SK-N-SH (cell line): ENCODE measurements around the gene PTPN14. TPM values are rescaled to one million over a fixed set of nuclear protein-coding genes. Genes with fewer than 3 reads are reported as not detected.

Experiments
- CTCF ChIA-PET: fragments of 300-600, 350-600 bp; formaldehyde crosslinking; extraction: SDS; loops from one replicate; lab custom pipeline; 2021; lab: Yijun Ruan, JAX
- POLR2A ChIA-PET: fragments of 350-600 bp; sonication (Branson Sonifier 250); formaldehyde crosslinking; extraction: SDS; loops from one replicate; lab custom pipeline; 2020; ENCODE audit warnings: antibody characterized with exemption, inconsistent platforms; lab: Yijun Ruan, JAX
- DNase-seq: peaks from one replicate; pipeline ENCODE4 v3.0.0; 2012
- H2AFZ ChIP-seq: fragments of 200-600 bp; sonication (generic); 2 replicates; pipeline ENCODE4 v1.8.1; 2016; ENCODE audit warnings: antibody characterized with exemption, mild to moderate bottlenecking, low read depth
- H3F3A ChIP-seq: fragments of 200-600 bp; sonication (generic); replicated peaks from 2 replicates; pipeline ENCODE3; 2016; ENCODE audit warnings: antibody characterized with exemption, mild to moderate bottlenecking; ENCODE audit not compliant: insufficient read depth
- H3K27ac ChIP-seq, 2 experiments: fragments of 200-500 bp in 1 of 2; fragments of 200-600 bp in 1 of 2; sonication (Bioruptor generic) in 1 of 2; sonication (generic), shearing (Covaris generic) in 1 of 2; 2 replicates each; pipeline versions ENCODE4 v1.5.1 to v1.6.1; 2014 to 2016; ENCODE audit warnings: low read depth in 2 of 2, inconsistent platforms in 1 of 2, low read length in 1 of 2, mild to moderate bottlenecking in 1 of 2, mixed read lengths in 1 of 2
- H3K27me3 ChIP-seq: fragments of 200-600 bp; sonication (generic), shearing (Covaris generic); 2 replicates; pipeline ENCODE4 v1.6.1; 2016; ENCODE audit warnings: mixed run types; ENCODE audit not compliant: insufficient read depth
- H3K36me3 ChIP-seq, 2 experiments: fragments of 200-500 bp in 1 of 2; fragments of 200-600 bp in 1 of 2; sonication (Bioruptor generic) in 1 of 2; sonication (generic) in 1 of 2; replicated peaks in 1 of 2; 2 replicates each; pipeline versions ENCODE3 to v1.5.1; 2014 to 2016; ENCODE audit warnings: low read length in 1 of 2, mild to moderate bottlenecking in 1 of 2; ENCODE audit not compliant: insufficient read depth in 2 of 2, control insufficient read depth in 1 of 2
- H3K4me1 ChIP-seq, 2 experiments: fragments of 200-500 bp in 1 of 2; fragments of 200-600 bp in 1 of 2; sonication (Bioruptor generic) in 1 of 2; sonication (generic), shearing (Covaris generic) in 1 of 2; 2 replicates each; pipeline versions ENCODE4 v1.5.1 to v1.6.1; 2014 to 2016; ENCODE audit warnings: low read depth in 1 of 2, low read length in 1 of 2, mixed run types in 1 of 2; ENCODE audit not compliant: insufficient read depth in 2 of 2, control insufficient read depth in 1 of 2
- H3K4me2 ChIP-seq: fragments of 200-600 bp; sonication (generic), shearing (Covaris generic); 2 replicates; pipeline ENCODE4 v1.6.1; 2017; ENCODE audit warnings: mixed run types
- H3K4me3 ChIP-seq, 2 experiments: fragments of 200-500 bp in 1 of 2; fragments of 200-600 bp in 1 of 2; sonication (Bioruptor generic) in 1 of 2; sonication (generic), shearing (Covaris generic) in 1 of 2; 2 replicates each; pipeline versions ENCODE4 v1.5.1 to v1.8.1; 2014 to 2016; ENCODE audit warnings: low read depth in 2 of 2, inconsistent platforms in 1 of 2, low read length in 1 of 2, mild to moderate bottlenecking in 1 of 2, mixed read lengths in 1 of 2, moderate library complexity in 1 of 2
- H3K79me2 ChIP-seq: fragments of 200-600 bp; sonication (generic); 2 replicates; pipeline ENCODE4 v1.8.1; 2017; ENCODE audit warnings: mild to moderate bottlenecking; ENCODE audit not compliant: insufficient read depth
- H3K9ac ChIP-seq: fragments of 200-600 bp; sonication (generic); 2 replicates; pipeline ENCODE4 v1.6.1; 2017; ENCODE audit warnings: mixed run types
- H3K9me2 ChIP-seq: fragments of 200-600 bp; sonication (generic); 2 replicates; pipeline ENCODE4 v1.6.1; 2017; ENCODE audit warnings: mixed run types
- H3K9me3 ChIP-seq: fragments of 200-600 bp; sonication (generic); 2 replicates; pipeline ENCODE4 v1.6.1; 2017; ENCODE audit warnings: mixed run types, mild to moderate bottlenecking, moderate library complexity
- H4K20me1 ChIP-seq: fragments of 200-600 bp; sonication (generic); 2 replicates; pipeline ENCODE4 v1.6.1; 2017; ENCODE audit warnings: mild to moderate bottlenecking, mixed run types; ENCODE audit not compliant: insufficient read depth
- ELF1 ChIP-seq: IDR thresholded peaks from 2 replicates; pipeline ENCODE4 v1.4.0; 2012
- FOSL2 ChIP-seq: IDR thresholded peaks from 2 replicates; pipeline ENCODE4 v1.4.0; 2012; ENCODE audit warnings: low read depth, mild to moderate bottlenecking, moderate library complexity, borderline replicate concordance
- GABPA ChIP-seq: IDR thresholded peaks from 2 replicates; pipeline ENCODE4 v1.4.0; 2012; ENCODE audit warnings: low read depth, mild to moderate bottlenecking
- GATA2 ChIP-seq: sonication (generic); formaldehyde crosslinking; IDR thresholded peaks from 2 replicates; pipeline ENCODE4 v1.5.0; 2020; ENCODE audit warnings: mild to moderate bottlenecking, missing genetic modification reagents
- JUND ChIP-seq: IDR thresholded peaks from 2 replicates; pipeline ENCODE4 v1.4.0; 2012
- MXI1 ChIP-seq: IDR thresholded peaks from 2 replicates; pipeline ENCODE4 v1.6.1; 2012; ENCODE audit warnings: mild to moderate bottlenecking, low read depth, low read length, improper control_type of control experiment
- NRF1 ChIP-seq: IDR thresholded peaks from 2 replicates; pipeline ENCODE4 v1.6.1; 2012; ENCODE audit warnings: low read depth, mild to moderate bottlenecking, low read length
- PBX3 ChIP-seq: IDR thresholded peaks from 2 replicates; pipeline ENCODE4; 2012
- POLR2AphosphoS5 ChIP-seq: IDR thresholded peaks from 2 replicates; pipeline ENCODE4 v1.6.1; 2012; ENCODE audit warnings: low read depth, low read length
- RAD21 ChIP-seq: IDR thresholded peaks from 2 replicates; pipeline ENCODE4 v1.6.1; 2012; ENCODE audit warnings: mild to moderate bottlenecking, low read length
- RFX5 ChIP-seq: IDR thresholded peaks from 2 replicates; pipeline ENCODE4 v1.6.1; 2012; ENCODE audit warnings: mild to moderate bottlenecking, improper control_type of control experiment, low read length
- TAF1 ChIP-seq: IDR thresholded peaks from 2 replicates; pipeline ENCODE4 v1.6.1; 2012; ENCODE audit warnings: low read depth, mild to moderate bottlenecking, low read length, moderate library complexity, borderline replicate concordance
- TCF12 ChIP-seq: IDR thresholded peaks from 2 replicates; pipeline ENCODE4 v1.4.0; 2012
- YY1 ChIP-seq: IDR thresholded peaks from 2 replicates; pipeline ENCODE4 v1.4.0; 2012; ENCODE audit warnings: low read depth, mild to moderate bottlenecking
- WGBS: methylation state at CpG from one replicate; pipeline ENCODE4 v1.1.6; 2017; ENCODE audit warnings: low lambda C conversion rate; 5-methylcytosine and 5-hydroxymethylcytosine counted together
- polyA plus RNA-seq, 3 experiments: library from polyadenylated mRNA; depleted of rRNA; stranded (reverse); fragments of >200 nt; gene quantifications; 2 replicates each; pipeline ENCODE4 v1.2.3, GENCODE V29; 2012
- TF ChIP-seq, protein P1 (sequence below): fragments of 200-600 bp; sonication (generic); IDR thresholded peaks from 2 replicates; pipeline ENCODE4 v1.6.1; 2017; ENCODE audit warnings: antibody characterized with exemption, mild to moderate bottlenecking, moderate library complexity
- TF ChIP-seq, protein P2 (sequence below): IDR thresholded peaks from 2 replicates; pipeline ENCODE4 v1.4.0; 2012; ENCODE audit warnings: low read depth, borderline replicate concordance
- TF ChIP-seq, protein P3 (sequence below): fragments of 150-350 bp; IDR thresholded peaks from 2 replicates; pipeline ENCODE4 v1.6.1; 2016; ENCODE audit warnings: mild to moderate bottlenecking, low read depth, low read length
- TF ChIP-seq, protein P4 (sequence below): IDR thresholded peaks from 2 replicates; pipeline ENCODE4 v1.6.1; 2012; ENCODE audit warnings: mild to moderate bottlenecking, low read depth, low read length, moderate library complexity
- TF ChIP-seq, protein P5 (sequence below): IDR thresholded peaks from 2 replicates; pipeline ENCODE4 v1.4.0; 2012; ENCODE audit warnings: low read depth, borderline replicate concordance

The PTPN14 gene
- polyA plus RNA-seq, 1 of the 3 experiments (the other 2 are of a cell fraction), result 12.8 TPM

- H2AFZ ChIP-seq, result no peak overlapping the region
- H3K9me2 ChIP-seq, result no peaks in the 10 kb centered on the region
- no peaks in the 10 kb centered on the region for H3K27me3 ChIP-seq
- 86% methylated on average over 6 of the region's 6 CpGs for WGBS
- DNase-seq, result no peak
- H3K36me3 ChIP-seq, result peaks cover 0 to 5% of the 10 kb centered on the region in 2 experiments
- no peak overlapping the region for H3K9ac ChIP-seq
- POLR2A ChIA-PET, result no interaction called here
- no peaks in the 10 kb centered on the region for H3K9me3 ChIP-seq
- peaks cover 7 to 41% of the 10 kb centered on the region in 2 experiments; a peak in 3 of 4 replicates for H3K4me1 ChIP-seq
- H3K4me2 ChIP-seq, result no peak overlapping the region
- H4K20me1 ChIP-seq, result no peaks in the 10 kb centered on the region
- no peak overlapping the region for H3K4me3 ChIP-seq
- H3K27ac ChIP-seq, result no peak overlapping the region
- CTCF ChIA-PET, result no interaction called here
- no peak for TF ChIP-seq MXI1
- no peak for TF ChIP-seq ELF1
- TF ChIP-seq, protein P1, sequence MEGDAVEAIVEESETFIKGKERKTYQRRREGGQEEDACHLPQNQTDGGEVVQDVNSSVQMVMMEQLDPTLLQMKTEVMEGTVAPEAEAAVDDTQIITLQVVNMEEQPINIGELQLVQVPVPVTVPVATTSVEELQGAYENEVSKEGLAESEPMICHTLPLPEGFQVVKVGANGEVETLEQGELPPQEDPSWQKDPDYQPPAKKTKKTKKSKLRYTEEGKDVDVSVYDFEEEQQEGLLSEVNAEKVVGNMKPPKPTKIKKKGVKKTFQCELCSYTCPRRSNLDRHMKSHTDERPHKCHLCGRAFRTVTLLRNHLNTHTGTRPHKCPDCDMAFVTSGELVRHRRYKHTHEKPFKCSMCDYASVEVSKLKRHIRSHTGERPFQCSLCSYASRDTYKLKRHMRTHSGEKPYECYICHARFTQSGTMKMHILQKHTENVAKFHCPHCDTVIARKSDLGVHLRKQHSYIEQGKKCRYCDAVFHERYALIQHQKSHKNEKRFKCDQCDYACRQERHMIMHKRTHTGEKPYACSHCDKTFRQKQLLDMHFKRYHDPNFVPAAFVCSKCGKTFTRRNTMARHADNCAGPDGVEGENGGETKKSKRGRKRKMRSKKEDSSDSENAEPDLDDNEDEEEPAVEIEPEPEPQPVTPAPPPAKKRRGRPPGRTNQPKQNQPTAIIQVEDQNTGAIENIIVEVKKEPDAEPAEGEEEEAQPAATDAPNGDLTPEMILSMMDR, result no peak
- TF ChIP-seq GATA2, result no peak
- TF ChIP-seq, all 33 proteins: peak for 0
- Histone ChIP-seq H3K79me2 (peaks cover 99% of the 10 kb centered on the region), H3F3A (peaks cover 8% of the 10 kb centered on the region)
Measured at GRCh38 chr1:214438075-214438474, 113.3 kb downstream of the PTPN14 start.

GRCh38 chr1:214435867-214436266 lies 115.5 kb downstream of the PTPN14 start:
- Histone ChIP-seq H3K9me2 (no peaks in the 10 kb centered on the region), H3K79me2 (peaks cover 99% of the 10 kb centered on the region), H4K20me1 (no peaks in the 10 kb centered on the region), H3K27ac (no peak overlapping the region), H3F3A (peaks cover 9% of the 10 kb centered on the region), H3K4me3 (no peak overlapping the region), H3K4me1 (peaks cover 7 to 32% of the 10 kb centered on the region in 2 experiments; a peak in 3 of 4 replicates), H3K9ac (no peak overlapping the region), H3K36me3 (peaks cover 0 to 4% of the 10 kb centered on the region in 2 experiments), H3K4me2 (no peak overlapping the region), H2AFZ (no peak overlapping the region), H3K27me3 (no peaks in the 10 kb centered on the region), H3K9me3 (no peaks in the 10 kb centered on the region)
- DNase-seq, result no peak
- WGBS, result 95% methylated on average over 4 of the region's 4 CpGs
- POLR2A ChIA-PET, result no interaction called here
- CTCF ChIA-PET, result no interaction called here
- no peak for TF ChIP-seq POLR2AphosphoS5
- TF ChIP-seq TCF12, result no peak
- TF ChIP-seq YY1, result no peak
- no peak for TF ChIP-seq NRF1
- TF ChIP-seq, protein P2, sequence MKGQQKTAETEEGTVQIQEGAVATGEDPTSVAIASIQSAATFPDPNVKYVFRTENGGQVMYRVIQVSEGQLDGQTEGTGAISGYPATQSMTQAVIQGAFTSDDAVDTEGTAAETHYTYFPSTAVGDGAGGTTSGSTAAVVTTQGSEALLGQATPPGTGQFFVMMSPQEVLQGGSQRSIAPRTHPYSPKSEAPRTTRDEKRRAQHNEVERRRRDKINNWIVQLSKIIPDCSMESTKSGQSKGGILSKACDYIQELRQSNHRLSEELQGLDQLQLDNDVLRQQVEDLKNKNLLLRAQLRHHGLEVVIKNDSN, result no peak
- TF ChIP-seq MXI1, result no peak
- TF ChIP-seq, protein P3, sequence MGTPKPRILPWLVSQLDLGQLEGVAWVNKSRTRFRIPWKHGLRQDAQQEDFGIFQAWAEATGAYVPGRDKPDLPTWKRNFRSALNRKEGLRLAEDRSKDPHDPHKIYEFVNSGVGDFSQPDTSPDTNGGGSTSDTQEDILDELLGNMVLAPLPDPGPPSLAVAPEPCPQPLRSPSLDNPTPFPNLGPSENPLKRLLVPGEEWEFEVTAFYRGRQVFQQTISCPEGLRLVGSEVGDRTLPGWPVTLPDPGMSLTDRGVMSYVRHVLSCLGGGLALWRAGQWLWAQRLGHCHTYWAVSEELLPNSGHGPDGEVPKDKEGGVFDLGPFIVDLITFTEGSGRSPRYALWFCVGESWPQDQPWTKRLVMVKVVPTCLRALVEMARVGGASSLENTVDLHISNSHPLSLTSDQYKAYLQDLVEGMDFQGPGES, result no peak
- TF ChIP-seq, protein P4, sequence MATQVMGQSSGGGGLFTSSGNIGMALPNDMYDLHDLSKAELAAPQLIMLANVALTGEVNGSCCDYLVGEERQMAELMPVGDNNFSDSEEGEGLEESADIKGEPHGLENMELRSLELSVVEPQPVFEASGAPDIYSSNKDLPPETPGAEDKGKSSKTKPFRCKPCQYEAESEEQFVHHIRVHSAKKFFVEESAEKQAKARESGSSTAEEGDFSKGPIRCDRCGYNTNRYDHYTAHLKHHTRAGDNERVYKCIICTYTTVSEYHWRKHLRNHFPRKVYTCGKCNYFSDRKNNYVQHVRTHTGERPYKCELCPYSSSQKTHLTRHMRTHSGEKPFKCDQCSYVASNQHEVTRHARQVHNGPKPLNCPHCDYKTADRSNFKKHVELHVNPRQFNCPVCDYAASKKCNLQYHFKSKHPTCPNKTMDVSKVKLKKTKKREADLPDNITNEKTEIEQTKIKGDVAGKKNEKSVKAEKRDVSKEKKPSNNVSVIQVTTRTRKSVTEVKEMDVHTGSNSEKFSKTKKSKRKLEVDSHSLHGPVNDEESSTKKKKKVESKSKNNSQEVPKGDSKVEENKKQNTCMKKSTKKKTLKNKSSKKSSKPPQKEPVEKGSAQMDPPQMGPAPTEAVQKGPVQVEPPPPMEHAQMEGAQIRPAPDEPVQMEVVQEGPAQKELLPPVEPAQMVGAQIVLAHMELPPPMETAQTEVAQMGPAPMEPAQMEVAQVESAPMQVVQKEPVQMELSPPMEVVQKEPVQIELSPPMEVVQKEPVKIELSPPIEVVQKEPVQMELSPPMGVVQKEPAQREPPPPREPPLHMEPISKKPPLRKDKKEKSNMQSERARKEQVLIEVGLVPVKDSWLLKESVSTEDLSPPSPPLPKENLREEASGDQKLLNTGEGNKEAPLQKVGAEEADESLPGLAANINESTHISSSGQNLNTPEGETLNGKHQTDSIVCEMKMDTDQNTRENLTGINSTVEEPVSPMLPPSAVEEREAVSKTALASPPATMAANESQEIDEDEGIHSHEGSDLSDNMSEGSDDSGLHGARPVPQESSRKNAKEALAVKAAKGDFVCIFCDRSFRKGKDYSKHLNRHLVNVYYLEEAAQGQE, result no peak
- TF ChIP-seq RFX5, result no peak
- TF ChIP-seq JUND, result no peak
- TF ChIP-seq GABPA, result no peak
- no peak for TF ChIP-seq ELF1
- TF ChIP-seq FOSL2, result no peak
- no peak for TF ChIP-seq TAF1
- TF ChIP-seq RAD21, result no peak
- TF ChIP-seq, protein P5, sequence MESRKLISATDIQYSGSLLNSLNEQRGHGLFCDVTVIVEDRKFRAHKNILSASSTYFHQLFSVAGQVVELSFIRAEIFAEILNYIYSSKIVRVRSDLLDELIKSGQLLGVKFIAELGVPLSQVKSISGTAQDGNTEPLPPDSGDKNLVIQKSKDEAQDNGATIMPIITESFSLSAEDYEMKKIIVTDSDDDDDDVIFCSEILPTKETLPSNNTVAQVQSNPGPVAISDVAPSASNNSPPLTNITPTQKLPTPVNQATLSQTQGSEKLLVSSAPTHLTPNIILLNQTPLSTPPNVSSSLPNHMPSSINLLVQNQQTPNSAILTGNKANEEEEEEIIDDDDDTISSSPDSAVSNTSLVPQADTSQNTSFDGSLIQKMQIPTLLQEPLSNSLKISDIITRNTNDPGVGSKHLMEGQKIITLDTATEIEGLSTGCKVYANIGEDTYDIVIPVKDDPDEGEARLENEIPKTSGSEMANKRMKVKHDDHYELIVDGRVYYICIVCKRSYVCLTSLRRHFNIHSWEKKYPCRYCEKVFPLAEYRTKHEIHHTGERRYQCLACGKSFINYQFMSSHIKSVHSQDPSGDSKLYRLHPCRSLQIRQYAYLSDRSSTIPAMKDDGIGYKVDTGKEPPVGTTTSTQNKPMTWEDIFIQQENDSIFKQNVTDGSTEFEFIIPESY, result no peak
- no peak for TF ChIP-seq PBX3
